GM21825 (cell line): ENCODE results near the gene SLC39A9.

Experiments
- ATAC-seq: cut with Tn5 transposase; IDR thresholded peaks from one replicate; pipeline ENCODE4 v1.9.1; 2021; ENCODE audit warnings: mild to moderate bottlenecking, moderate library complexity; ENCODE audit not compliant: unreplicated experiment

SLC39A9 gene, protein sequence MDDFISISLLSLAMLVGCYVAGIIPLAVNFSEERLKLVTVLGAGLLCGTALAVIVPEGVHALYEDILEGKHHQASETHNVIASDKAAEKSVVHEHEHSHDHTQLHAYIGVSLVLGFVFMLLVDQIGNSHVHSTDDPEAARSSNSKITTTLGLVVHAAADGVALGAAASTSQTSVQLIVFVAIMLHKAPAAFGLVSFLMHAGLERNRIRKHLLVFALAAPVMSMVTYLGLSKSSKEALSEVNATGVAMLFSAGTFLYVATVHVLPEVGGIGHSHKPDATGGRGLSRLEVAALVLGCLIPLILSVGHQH

GRCh38 chr14:69398053-69398817, at the start of gene SLC39A9, which contains the start of gene ERH:
Gene SLC39A9, plus strand, starts transcription at chr14:69398692. Its CDS starts 678 bp downstream, at chr14:69399370.
Gene ERH, minus strand, starts transcription at chr14:69398299. Its CDS starts 66 bp downstream, at chr14:69398233.
- ATAC-seq = peak; percentile 83

DNA sequence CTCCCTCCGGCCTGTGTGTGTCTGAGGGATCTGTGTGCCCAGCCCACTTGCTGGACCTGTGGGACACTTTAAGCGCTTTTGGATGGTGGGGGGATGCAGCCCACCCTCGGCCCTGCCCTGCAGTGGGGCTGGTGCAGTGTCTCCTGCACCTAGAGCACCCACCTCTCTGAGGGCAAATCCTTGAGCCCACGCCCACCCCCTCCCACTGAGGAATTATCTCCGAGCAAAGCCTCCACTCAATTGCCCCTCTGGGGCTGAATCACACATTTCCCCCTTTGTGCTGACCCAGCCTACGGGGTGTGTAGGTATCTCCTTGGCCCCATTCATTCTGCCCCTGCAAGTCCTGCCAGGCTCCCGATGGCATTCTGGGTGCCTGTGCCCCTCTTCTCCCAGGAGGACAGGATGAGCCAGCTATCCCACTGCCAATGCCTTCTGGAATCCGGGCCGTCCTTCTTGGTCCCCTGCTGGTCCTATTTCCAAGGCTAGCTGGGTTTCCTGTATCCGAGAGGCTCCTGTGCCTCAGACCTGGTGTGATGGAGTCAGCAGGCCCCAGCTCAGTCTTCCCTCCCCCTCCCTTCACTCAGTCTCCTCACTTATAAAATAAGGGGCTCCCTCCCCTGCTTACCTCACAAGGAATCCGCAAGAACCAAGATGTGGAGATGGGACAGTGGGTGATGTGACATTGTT, 49.3 kb upstream of the SLC39A9 start:
- ATAC-seq = no peak

- no peak for ATAC-seq
Observed at GRCh38 chr14:69350892-69351291, 47.6 kb upstream of the SLC39A9 start.

DNA sequence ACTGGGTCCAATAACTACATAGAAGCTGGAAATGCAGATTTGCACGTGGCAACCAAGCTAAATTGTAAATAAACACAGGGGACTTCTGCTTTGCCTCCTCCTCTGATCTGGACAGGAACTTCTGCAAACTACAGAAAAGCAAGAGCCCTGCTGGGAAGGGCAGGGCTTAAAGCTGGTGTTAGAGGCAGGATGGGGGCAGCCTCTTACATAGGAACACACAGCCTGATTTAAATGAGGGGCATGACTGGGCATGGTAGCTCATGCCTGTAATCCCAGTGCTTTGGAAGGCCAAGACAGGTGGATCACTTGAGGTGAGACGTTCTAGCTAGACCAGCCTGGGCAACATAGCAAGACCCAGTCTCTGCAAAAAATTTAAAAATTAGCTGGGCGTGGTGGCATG, 47.1 kb upstream of the SLC39A9 start:
- no peak for ATAC-seq

DNA sequence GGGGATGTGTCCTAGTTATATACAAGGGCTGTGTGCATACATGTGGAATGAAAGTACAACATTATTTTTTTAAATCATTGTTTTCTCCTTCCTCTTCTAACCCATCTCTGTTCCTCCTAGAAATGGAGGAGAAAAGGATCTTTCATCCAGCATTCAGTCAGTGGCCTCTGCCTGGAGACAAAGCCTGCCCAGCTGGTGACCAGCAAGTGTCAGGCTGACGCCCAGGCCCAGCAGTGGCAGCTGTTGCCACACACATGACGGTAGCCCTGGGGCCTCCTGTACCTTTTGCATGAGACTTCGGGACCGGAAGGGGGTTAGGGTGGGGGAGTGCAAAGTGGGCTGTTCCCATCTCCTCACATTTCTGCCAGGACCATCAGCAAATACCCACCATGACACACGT, 46.6 kb upstream of the SLC39A9 start:
- no peak for ATAC-seq

DNA sequence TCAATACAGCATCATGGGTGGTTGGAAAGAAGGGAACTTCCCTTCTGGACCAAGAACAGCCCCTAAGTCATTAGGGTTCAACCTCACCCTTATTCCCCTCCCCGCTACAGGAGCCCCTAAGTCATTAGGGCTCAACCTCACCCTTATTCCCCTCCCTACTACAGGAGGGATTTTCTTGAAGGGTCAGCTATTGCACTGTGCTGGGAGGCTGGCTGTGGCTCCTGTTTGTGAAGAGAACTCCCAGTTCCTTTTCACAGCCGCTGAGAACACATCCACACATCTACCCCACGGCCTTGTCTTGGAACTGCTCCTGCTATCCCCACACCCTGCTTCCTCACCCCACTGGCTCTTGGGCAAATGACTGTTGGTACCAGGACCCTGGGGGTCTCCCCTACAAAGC, 45.3 kb upstream of the SLC39A9 start:
- ATAC-seq = no peak

- peak; percentile 86 for ATAC-seq
Observed at GRCh38 chr14:69354383-69355153, 43.9 kb upstream of the SLC39A9 start.

DNA sequence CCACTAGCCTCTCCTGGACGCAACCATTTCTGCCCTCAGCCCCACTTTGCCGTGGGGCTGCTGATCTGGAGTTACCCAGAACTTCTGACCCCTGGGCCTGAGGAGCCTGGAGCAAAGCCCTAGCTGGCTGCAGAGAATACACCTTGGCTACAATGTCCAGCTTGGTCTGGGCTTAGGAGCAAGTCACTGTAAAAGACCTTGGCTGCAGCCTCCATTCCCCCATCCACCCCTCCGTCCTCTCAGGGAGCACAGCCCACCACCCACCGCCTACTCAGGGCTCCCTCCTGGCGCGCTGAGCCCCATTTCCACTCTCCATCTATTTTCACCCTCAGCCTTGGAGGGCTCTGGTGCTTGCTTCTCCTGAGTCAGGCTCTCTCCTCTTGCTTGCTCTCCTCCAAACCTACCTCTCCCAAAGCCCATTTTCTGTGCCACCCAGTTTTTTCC, 43.3 kb upstream of the SLC39A9 start:
- ATAC-seq = no peak

DNA sequence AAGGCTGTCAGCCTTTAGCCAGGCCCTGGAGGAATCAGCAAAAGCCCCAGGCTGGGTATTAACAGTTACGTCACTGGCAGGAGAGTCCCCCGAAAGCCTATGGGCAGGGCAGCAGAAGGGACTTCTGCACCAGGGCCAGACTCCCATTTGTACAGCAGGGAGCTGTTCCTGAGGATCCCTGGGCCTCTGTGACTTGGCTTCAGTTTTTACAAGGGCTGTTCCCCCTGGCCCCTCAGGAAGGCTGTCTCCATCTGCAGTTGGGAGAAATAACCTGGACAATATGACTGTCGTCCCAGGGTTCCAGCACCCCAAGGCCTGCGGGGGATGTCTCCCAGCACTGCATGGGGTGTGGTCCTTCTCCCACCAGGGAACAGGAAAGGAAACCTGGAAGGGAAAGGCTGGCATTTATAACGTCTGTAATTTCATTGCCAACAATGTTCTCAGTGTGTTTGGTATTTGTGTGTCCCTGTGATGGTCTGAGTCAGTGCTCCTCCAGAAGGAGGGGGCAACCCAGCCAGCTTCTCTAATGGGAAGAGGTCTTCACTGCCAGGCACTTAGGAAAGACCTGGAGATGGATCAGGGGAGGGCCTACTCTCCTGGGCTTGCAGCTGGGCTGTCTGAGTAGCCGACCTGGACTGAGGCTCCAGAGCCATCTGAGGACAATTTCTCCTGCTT, 42.7 kb upstream of the SLC39A9 start:
- ATAC-seq = no peak

DNA sequence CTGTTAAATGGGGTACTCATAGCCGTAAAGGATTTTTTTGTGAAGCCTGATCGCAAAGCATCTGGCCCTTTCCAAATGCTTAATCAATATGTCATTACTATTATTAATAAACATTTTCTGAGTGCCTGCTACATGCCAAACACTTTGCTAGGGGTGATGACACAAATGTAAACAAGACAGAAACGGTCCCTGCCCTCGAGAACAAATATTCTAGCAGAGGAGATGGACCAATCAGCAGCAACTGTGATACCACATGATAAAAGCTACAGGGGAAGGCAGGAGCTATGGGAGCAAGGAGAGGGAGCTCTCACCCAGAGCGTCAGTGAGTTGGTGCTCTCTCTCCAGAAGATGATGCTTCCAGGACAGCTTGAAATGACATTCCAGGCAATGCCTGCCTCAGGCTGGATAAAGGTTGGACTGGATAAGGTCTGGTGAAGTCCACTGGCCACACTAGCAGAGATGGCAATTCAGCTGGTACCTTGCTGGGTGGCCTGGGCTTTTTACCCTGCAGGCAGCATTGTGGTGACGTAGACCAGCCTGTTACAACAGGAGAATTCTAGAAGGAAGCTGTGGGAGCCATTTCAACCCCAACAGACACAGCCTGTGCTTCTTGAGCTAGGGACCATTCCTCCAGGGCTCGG, 41.5 kb upstream of the SLC39A9 start:
- no peak for ATAC-seq

GRCh38 chr14:69357544-69358200, 40.8 kb upstream of the SLC39A9 start:
- no peak for ATAC-seq

DNA sequence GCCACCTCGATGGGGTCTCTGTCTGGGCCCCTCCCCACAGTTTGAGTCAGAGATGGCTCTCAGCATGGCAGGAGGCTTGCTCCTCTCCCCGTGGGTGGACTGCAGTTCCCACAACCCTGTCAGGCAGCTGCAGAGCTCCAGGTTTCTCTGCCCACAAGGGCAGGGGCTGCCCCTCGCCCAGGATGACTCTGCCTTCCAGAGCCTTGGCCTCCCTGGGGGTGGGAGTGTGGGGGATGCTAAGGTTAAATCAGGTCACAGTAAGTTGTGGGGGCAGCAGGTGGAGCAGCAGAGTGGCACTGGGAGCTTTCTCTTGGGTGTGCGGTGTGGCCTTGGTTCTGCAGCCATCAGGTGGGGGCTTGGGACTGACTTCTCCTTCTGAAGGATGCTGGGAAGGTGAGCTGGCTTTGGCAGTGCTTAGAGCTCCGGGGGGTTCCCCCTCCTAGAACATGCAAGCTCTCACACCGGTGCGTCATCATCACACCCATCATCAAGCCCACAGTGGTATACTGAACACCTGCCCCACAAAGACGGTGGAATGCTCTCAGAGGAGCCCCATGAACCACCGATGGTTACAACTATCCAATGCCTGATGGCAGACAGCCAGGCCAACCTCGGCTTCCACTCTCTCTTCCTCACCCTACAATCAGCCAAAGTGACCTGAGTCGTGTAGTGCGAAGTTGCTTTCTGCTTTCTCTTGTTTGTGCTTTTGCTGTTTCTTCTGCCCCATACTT, 40.1 kb upstream of the SLC39A9 start:
- peak; percentile 31 for ATAC-seq

DNA sequence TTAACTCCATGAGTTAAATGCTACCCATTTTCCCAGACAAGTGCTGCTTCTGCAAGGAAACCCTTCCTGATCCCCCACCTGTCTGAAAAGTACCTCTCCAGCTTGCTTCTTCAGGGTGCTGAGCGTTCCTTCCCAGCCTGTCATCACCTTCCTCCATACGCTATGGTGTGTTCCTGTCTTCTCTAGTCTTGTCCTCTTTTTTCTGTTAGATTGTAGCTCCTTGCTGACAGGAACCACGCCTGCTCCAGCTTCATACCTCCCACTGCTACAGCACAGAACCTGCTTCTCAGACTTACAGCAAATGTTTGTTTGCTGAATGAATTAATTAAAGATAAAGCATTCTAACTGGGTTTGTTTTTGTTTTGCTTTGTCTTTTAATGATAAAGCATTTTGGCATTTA, 39.5 kb upstream of the SLC39A9 start:
- no peak for ATAC-seq

DNA sequence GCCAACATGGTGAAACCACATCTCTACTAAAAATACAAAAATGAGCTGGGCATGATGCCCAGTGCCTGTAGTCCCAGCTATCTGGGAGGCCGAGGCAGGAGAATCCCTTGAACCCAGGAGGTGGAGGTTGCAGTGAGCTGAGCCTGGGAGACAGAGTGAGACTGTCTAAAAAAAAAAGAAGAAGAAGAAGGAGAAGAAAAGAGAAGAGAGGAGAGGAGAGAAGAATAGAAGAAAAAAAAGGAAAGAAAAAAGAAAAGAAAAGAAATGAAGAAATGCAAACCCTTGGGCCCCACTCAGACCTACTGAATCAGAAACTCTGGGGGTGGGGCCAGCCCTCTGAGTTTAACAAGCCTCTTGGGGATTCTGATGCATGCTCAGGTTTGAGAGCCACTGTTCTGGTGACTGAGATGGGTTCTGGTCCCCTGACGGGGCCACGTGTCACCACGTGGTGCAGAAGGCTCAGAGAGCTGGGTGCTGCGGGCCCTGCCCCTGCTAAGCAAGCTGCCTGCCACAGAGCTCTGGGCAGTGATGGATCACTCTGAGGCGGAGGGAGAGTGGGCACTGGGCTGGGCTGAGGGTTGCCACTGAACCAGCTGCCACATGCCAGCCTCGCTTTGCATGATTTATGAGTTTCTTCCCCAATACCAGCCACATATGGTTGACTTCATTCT, 37.9 kb upstream of the SLC39A9 start:
- no peak for ATAC-seq

DNA sequence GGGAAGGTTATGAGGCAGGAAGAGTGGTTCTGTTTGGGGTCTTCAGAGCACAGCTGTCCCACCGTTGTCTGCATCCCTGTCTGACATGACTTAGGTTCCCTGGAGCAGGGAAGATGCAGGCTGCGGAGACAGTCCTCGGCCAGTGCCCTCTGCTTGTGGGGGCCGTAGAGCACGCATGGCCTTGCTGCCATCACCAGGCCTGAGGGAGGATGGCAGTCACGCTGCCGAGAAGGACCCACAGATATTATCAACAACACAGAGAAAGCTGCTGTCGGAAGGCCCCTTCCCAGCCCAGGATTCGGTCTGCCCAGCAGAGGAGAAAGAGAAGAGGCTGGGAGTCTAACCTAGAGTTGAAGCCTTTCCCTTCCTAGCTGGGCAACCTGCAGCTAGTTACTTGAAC, 35.4 kb upstream of the SLC39A9 start:
- no peak for ATAC-seq

DNA sequence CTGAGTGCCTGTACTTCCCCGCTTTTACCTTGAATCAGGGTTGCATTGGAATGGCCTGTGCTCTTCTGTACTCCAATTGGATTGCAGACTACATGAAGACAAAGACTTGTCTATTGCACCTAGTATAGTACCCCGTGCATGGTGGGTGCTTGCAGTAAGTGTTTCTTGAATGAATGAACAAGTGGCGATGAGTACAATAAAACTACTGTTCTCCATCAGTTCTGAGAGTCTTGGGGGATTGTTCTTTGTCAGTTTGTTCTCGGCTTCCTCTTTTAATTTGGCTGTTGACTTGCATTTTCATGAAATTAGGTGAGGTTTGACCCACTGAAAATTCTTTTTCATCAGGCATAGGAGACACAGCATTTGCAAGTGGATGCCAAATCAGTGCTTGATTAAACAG, 34.5 kb upstream of the SLC39A9 start:
- ATAC-seq = no peak

DNA sequence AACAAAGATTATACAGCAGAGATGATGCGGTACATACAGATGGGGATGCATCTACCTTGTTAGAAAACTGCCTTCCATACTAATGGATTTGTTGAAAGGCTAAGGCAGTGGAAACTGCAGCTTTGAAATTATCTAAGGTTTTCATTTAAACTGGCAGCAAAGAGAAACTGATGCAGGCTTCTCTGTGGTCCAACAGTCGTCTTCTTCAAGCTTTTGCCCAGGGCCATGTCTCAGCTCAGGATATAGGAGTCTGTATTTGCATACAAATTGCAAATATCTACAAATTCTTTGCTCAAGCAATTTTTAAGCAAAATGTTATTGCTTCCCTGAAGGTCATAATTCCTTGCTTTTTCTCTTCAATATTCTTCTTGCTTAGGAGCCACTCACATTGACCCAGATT, 34.1 kb upstream of the SLC39A9 start:
- ATAC-seq = no peak

DNA sequence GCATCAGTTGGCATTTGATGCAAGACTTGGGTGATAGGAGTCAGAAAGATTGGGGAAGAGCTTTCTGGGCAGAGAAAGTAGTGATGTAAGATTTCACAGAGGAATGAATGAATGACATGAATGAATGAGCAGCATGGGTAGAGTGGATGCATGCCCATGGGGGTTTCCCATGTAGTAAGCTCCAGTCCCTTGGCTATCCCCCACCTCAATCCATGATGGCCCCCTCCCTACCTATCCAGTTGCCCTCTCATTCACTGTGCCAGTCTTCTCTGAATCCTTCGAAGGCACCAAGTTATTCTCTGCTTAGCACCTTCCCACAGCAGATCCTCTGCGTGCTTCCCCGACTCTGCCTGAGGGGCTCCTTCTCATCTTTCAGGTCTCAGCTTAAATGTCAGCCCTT, 32.4 kb upstream of the SLC39A9 start:
- no peak for ATAC-seq
